GM19351 (cell line): ENCODE data around the gene NOVA2.

Source experiments
- ATAC-seq: cut with Tn5 transposase; IDR thresholded peaks from one replicate; pipeline ENCODE4 v1.9.1; 2021; ENCODE audit warnings: mild to moderate bottlenecking, moderate library complexity; ENCODE audit not compliant: unreplicated experiment

NOVA2 gene

GRCh38 chr19:46000491-46001246 is 27.0 kb upstream of the NOVA2 start:
- no peak for ATAC-seq

- ATAC-seq, result no peak
Observed at GRCh38 chr19:45999653-46000121, 26.0 kb upstream of the NOVA2 start.

GRCh38 chr19:45998834-45999233 is 25.2 kb upstream of the NOVA2 start:
- ATAC-seq, result no peak

GRCh38 chr19:45996933-45997332 is 23.3 kb upstream of the NOVA2 start:
- no peak for ATAC-seq

- ATAC-seq, result no peak
Observed at GRCh38 chr19:45995715-45996385, 22.2 kb upstream of the NOVA2 start.

- peak; percentile 93 for ATAC-seq
Observed at GRCh38 chr19:45994998-45995714, 21.5 kb upstream of the NOVA2 start, which contains the start of gene CCDC61. Gene CCDC61 (plus strand): TSS chr19:45995467. CDS start chr19:46003019, 7,552 bp downstream.

- ATAC-seq, result peak; percentile 7
Observed at GRCh38 chr19:45994456-45994997, 20.9 kb upstream of the NOVA2 start.

GRCh38 chr19:45990113-45990728 is 16.6 kb upstream of the NOVA2 start:
- ATAC-seq, result no peak

GRCh38 chr19:45985321-45985720 is 11.7 kb upstream of the NOVA2 start:
- ATAC-seq, result no peak

GRCh38 chr19:45981350-45981749 is 7.7 kb upstream of the NOVA2 start:
- ATAC-seq, result no peak

- ATAC-seq, result no peak
Observed at GRCh38 chr19:45978156-45978555, 4.5 kb upstream of the NOVA2 start.

- no peak for ATAC-seq
Observed at GRCh38 chr19:45976178-45976577, 2.5 kb upstream of the NOVA2 start.

GRCh38 chr19:45975306-45976070 is 1.8 kb upstream of the NOVA2 start:
- no peak for ATAC-seq

GRCh38 chr19:45972947-45973540 is 621 bp downstream of the NOVA2 start:
- ATAC-seq, result no peak

- no peak for ATAC-seq
Observed at GRCh38 chr19:45972081-45972946, 1.4 kb downstream of the NOVA2 start.

GRCh38 chr19:45971260-45971902 is 2.3 kb downstream of the NOVA2 start:
- no peak for ATAC-seq

GRCh38 chr19:45969676-45970075 is 4.0 kb downstream of the NOVA2 start:
- ATAC-seq, result no peak

- ATAC-seq, result no peak
Observed at GRCh38 chr19:45968626-45969025, 5.0 kb downstream of the NOVA2 start.
